IPS DF 4.7 (cell line): ENCODE data around the gene SEMA4F.
A peak's percentile ranks its signal among the peaks of the same experiment; 100 is the strongest.

ENCODE experiments used
- DNase-seq: peaks from one replicate; pipeline ENCODE4 v3.0.0-alpha.2; 2013; ENCODE audit warnings: low spot score; ENCODE audit errors: extremely low read depth

Gene SEMA4F

GRCh38 chr2:74668087-74668486, 14.0 kb downstream of the SEMA4F start:
- no peak for DNase-seq

GRCh38 chr2:74670263-74670662, 16.2 kb downstream of the SEMA4F start:
- no peak for DNase-seq

- DNase-seq: no peak
These were observed 17.4 kb downstream of the SEMA4F start for GRCh38 chr2:74671479-74671878.

- no peak for DNase-seq
These were observed 19.9 kb downstream of the SEMA4F start for GRCh38 chr2:74673826-74674528.

GRCh38 chr2:74675090-74675489, 21.0 kb downstream of the SEMA4F start:
- no peak for DNase-seq

GRCh38 chr2:74676331-74676730, 22.3 kb downstream of the SEMA4F start:
- no peak for DNase-seq

- no peak for DNase-seq
These were observed 25.6 kb downstream of the SEMA4F start for GRCh38 chr2:74679615-74680014.

- DNase-seq: no peak
These were observed 28.5 kb downstream of the SEMA4F start for GRCh38 chr2:74682501-74682900.

GRCh38 chr2:74685408-74685807, 31.4 kb downstream of the SEMA4F start:
- DNase-seq: no peak

GRCh38 chr2:74688881-74689280, 34.8 kb downstream of the SEMA4F start:
- no peak for DNase-seq

GRCh38 chr2:74689671-74690070, 35.6 kb downstream of the SEMA4F start:
- DNase-seq: no peak

- peak; percentile 41 for DNase-seq
These were observed 36.5 kb downstream of the SEMA4F start for GRCh38 chr2:74690571-74690970.

- no peak for DNase-seq
These were observed 37.9 kb downstream of the SEMA4F start for GRCh38 chr2:74691929-74692328.

- no peak for DNase-seq
These were observed 39.2 kb downstream of the SEMA4F start for GRCh38 chr2:74693213-74693612.

- DNase-seq: no peak
These were observed 39.6 kb downstream of the SEMA4F start for GRCh38 chr2:74693668-74694067.

- DNase-seq: no peak
These were observed 40.2 kb downstream of the SEMA4F start for GRCh38 chr2:74694281-74694680.

GRCh38 chr2:74695663-74696062, 41.6 kb downstream of the SEMA4F start:
- no peak for DNase-seq

- no peak for DNase-seq
These were observed 42.8 kb downstream of the SEMA4F start for GRCh38 chr2:74696829-74697228.

GRCh38 chr2:74700643-74701372, 46.8 kb downstream of the SEMA4F start:
- DNase-seq: no peak

- no peak for DNase-seq
These were observed 48.1 kb downstream of the SEMA4F start for GRCh38 chr2:74702001-74702715.

- DNase-seq: no peak
These were observed 49.3 kb downstream of the SEMA4F start for GRCh38 chr2:74703373-74703772.

- no peak for DNase-seq
These were observed 50.2 kb downstream of the SEMA4F start for GRCh38 chr2:74704216-74704615.
